Liver (tissue), 9 donors: ENCODE data around the gene RPL29. TPM values are rescaled to one million over a fixed set of nuclear protein-coding genes. Genes with fewer than 3 reads are reported as not detected.

Experiments
- DNase-seq: peaks from one replicate; pipeline ENCODE4 v3.0.0-alpha.2; 2017; ENCODE audit warnings: low spot score
- H3K27ac ChIP-seq, 2 donors: one replicate each; pipeline ENCODE4 v1.7.0; 2013; ENCODE audit warnings: inconsistent platforms in 2 of 2, low read length in 2 of 2, control low read depth in 1 of 2, low read depth in 1 of 2, mild to moderate bottlenecking in 1 of 2
- H3K27me3 ChIP-seq, 4 donors: one replicate each; pipeline versions ENCODE4 v1.6.1 to v1.7.0; 2013; ENCODE audit warnings: low read length in 3 of 4, inconsistent platforms in 1 of 4, mild to moderate bottlenecking in 1 of 4, moderate library complexity in 1 of 4; ENCODE audit not compliant: control insufficient read depth in 4 of 4, insufficient read depth in 4 of 4
- H3K36me3 ChIP-seq, 4 donors: one replicate each; pipeline versions ENCODE4 v1.6.1 to v1.7.0; 2013; ENCODE audit warnings: low read length in 3 of 4, mild to moderate bottlenecking in 3 of 4, low read depth in 1 of 4, moderate library complexity in 1 of 4; ENCODE audit not compliant: control insufficient read depth in 4 of 4, insufficient read depth in 3 of 4
- H3K4me1 ChIP-seq, 4 donors: one replicate each; pipeline versions ENCODE4 v1.6.1 to v1.7.0; 2013; ENCODE audit warnings: low read length in 3 of 4, mild to moderate bottlenecking in 3 of 4, moderate library complexity in 1 of 4; ENCODE audit not compliant: control insufficient read depth in 4 of 4, insufficient read depth in 4 of 4
- H3K4me3 ChIP-seq, 3 donors: one replicate each; pipeline versions ENCODE4 v1.6.1 to v1.7.0; 2013; ENCODE audit warnings: low read length in 3 of 3, control low read depth in 1 of 3, low read depth in 1 of 3, mild to moderate bottlenecking in 1 of 3
- H3K9ac ChIP-seq, 2 donors: one replicate each; pipeline ENCODE4 v1.7.0; 2013; ENCODE audit warnings: low read length in 2 of 2, mild to moderate bottlenecking in 2 of 2, moderate library complexity in 2 of 2, control low read depth in 1 of 2, low read depth in 1 of 2
- H3K9me3 ChIP-seq, 4 donors: one replicate each; pipeline versions ENCODE4 v1.6.1 to v1.7.0; 2013; ENCODE audit warnings: low read length in 3 of 4; ENCODE audit not compliant: control insufficient read depth in 4 of 4
- EGR1 ChIP-seq, 2 donors: IDR thresholded peaks; 2 replicates each; pipeline ENCODE4 v1.6.1; 2016 to 2018; ENCODE audit warnings: antibody characterized with exemption in 2 of 2, low read depth in 2 of 2
- GABPA ChIP-seq, 2 donors: IDR thresholded peaks in 1 of 2; conservative IDR thresholded peaks in 1 of 2; 2 replicates each; pipeline ENCODE4 v1.6.1; 2016; ENCODE audit warnings: antibody characterized with exemption in 2 of 2, mild to moderate bottlenecking in 1 of 2, moderate library complexity in 1 of 2
- HNF4A ChIP-seq, 2 donors: conservative IDR thresholded peaks; 2 replicates each; pipeline ENCODE4 v1.6.1; 2016; ENCODE audit warnings: antibody characterized with exemption in 2 of 2, mild to moderate bottlenecking in 2 of 2
- RAD21 ChIP-seq, 2 donors: IDR thresholded peaks; 2 replicates each; pipeline ENCODE4 v1.6.1; 2016; ENCODE audit warnings: antibody characterized with exemption in 2 of 2, mild to moderate bottlenecking in 2 of 2
- SP1 ChIP-seq: IDR thresholded peaks from 2 replicates; pipeline ENCODE4 v1.6.1; 2018; ENCODE audit warnings: antibody characterized with exemption, mild to moderate bottlenecking
- YY1 ChIP-seq: IDR thresholded peaks from 2 replicates; pipeline ENCODE4 v1.6.1; 2016; ENCODE audit warnings: antibody characterized with exemption, mild to moderate bottlenecking
- WGBS: extraction: QIAGEN DNeasy Blood & Tissue Kit; methylation state at CpG from one replicate; pipeline ENCODE4 v1.1.7; 2013; 5-methylcytosine and 5-hydroxymethylcytosine counted together
- polyA plus RNA-seq, 2 donors: library from polyadenylated mRNA; stranded (reverse) in 1 of 2; unstranded in 1 of 2; fragments of 200-250 nt in 1 of 2; fragments of >200 nt in 1 of 2; fragmentation: Nextera tagmentation in 1 of 2; extraction: Ambion mirVana in 1 of 2; gene quantifications; one replicate each; pipeline versions ENCODE4 v1.2.1 to v1.2.3, GENCODE V29; 2013 to 2015
- total RNA-seq, 2 donors: library from RNA; depleted of rRNA; stranded (reverse); fragments of >200 nt; gene quantifications; one replicate each; pipeline ENCODE4 v1.2.3, GENCODE V29; 2014
- TF ChIP-seq, protein P1 (sequence below): IDR thresholded peaks from 2 replicates; pipeline ENCODE4 v1.6.1; 2016; ENCODE audit warnings: antibody characterized with exemption
- TF ChIP-seq, protein P2 (sequence below): fragments of 150-350 bp; IDR thresholded peaks from 2 replicates; pipeline ENCODE4 v1.5.1; 2017; ENCODE audit warnings: improper control_type of control experiment, low read depth, low read length; ENCODE audit not compliant: missing input control
- TF ChIP-seq, protein P3 (sequence below): IDR thresholded peaks from 2 replicates; pipeline ENCODE4 v1.6.1; 2016; ENCODE audit warnings: antibody characterized with exemption, mild to moderate bottlenecking
- TF ChIP-seq, protein P4 (sequence below): IDR thresholded peaks from 2 replicates; pipeline ENCODE4 v1.6.1; 2016; ENCODE audit warnings: antibody characterized with exemption
- TF ChIP-seq, protein P5 (sequence below): IDR thresholded peaks from 2 replicates; pipeline ENCODE4 v1.6.1; 2016; ENCODE audit warnings: antibody characterized with exemption
- donor health status: healthy.
- donor health status: healthy.
- donor health status: healthy.
- donor health status: healthy.
- donor health status: healthy.

Gene RPL29
- total and polyA plus RNA-seq, 4 donors, result 292 to 789 (median 388) TPM

DNA sequence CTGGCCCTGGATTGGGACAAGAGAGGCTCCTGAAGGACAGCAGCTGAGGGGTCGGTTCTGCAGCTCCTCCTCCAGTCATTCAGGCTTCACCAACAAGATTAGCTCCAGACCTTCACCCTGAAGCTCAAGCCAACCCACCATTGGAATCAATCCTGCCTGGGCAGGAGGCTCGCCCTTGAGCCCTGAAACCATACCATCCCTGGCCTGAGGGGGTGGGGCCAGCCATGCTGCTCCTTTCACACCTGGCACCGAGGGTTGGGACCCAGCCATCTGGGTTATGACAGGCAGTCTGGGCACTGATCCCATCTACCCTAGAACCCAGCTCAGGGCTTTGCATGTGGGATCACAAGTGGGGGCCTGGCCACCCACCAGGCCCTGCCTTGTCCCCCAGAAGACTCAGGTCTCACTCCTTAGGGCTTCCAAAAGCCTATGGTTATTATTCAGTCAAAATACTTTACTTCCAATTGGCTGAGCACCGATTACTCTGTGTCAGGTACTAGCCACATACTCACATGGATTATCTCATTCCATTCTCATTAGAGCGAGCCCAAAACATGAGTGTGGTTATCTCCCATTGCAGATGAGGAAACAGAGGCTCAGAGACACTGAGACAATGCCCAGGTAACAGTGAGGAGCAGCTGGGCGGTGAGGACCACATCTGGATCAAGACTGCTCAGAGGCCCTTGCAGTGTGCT lies 24.9 kb downstream of the RPL29 start:
- 46% methylated on average over 6 of the region's 6 CpGs for WGBS
- no peak for DNase-seq
- Histone ChIP-seq H3K27ac (peak overlapping the region in 1 of 2 donors; percentile 29), H3K9me3 (no peaks in the 10 kb centered on the region), H3K27me3 (no peaks in the 10 kb centered on the region), H3K36me3 (no peaks in the 10 kb centered on the region), H3K4me3 (no peak overlapping the region), H3K9ac (no peak overlapping the region), H3K4me1 (peaks cover 16 to 64% (median 57%) of the 10 kb centered on the region in 4 donors)
- TF ChIP-seq GABPA (IDR thresholded peaks at IDR 0.05 in 1 of 2, conservative IDR thresholded peaks at IDR 0.05 in 1 of 2) (no peak), HNF4A (conservative IDR thresholded peaks at IDR 0.05) (peak in 1 of 2 donors; percentile 29)
- TF ChIP-seq, protein P1, sequence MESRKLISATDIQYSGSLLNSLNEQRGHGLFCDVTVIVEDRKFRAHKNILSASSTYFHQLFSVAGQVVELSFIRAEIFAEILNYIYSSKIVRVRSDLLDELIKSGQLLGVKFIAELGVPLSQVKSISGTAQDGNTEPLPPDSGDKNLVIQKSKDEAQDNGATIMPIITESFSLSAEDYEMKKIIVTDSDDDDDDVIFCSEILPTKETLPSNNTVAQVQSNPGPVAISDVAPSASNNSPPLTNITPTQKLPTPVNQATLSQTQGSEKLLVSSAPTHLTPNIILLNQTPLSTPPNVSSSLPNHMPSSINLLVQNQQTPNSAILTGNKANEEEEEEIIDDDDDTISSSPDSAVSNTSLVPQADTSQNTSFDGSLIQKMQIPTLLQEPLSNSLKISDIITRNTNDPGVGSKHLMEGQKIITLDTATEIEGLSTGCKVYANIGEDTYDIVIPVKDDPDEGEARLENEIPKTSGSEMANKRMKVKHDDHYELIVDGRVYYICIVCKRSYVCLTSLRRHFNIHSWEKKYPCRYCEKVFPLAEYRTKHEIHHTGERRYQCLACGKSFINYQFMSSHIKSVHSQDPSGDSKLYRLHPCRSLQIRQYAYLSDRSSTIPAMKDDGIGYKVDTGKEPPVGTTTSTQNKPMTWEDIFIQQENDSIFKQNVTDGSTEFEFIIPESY, result no peak
- TF ChIP-seq, protein P2, sequence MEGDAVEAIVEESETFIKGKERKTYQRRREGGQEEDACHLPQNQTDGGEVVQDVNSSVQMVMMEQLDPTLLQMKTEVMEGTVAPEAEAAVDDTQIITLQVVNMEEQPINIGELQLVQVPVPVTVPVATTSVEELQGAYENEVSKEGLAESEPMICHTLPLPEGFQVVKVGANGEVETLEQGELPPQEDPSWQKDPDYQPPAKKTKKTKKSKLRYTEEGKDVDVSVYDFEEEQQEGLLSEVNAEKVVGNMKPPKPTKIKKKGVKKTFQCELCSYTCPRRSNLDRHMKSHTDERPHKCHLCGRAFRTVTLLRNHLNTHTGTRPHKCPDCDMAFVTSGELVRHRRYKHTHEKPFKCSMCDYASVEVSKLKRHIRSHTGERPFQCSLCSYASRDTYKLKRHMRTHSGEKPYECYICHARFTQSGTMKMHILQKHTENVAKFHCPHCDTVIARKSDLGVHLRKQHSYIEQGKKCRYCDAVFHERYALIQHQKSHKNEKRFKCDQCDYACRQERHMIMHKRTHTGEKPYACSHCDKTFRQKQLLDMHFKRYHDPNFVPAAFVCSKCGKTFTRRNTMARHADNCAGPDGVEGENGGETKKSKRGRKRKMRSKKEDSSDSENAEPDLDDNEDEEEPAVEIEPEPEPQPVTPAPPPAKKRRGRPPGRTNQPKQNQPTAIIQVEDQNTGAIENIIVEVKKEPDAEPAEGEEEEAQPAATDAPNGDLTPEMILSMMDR, result peak; percentile 5

DNA sequence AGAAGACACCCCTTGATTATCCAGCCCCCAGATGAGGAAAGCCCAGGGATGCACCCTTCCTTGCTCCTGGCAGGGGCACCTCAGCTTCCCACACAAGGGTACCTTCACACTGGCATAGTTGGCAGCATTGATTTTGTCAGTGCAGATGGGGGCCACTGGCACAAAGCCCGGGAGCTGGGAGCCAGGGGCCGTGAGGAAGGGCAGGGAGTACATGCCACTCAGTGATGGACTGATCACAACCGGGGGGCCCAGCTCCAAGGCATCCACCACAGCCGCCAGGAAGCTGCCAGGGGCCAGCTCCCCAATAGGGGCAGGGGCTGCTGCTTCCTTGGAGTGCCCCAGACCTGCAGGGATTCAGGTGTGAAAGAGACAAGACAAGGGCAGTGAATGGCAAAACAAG lies 25.9 kb downstream of the RPL29 start:
- H3K36me3 ChIP-seq, result no peaks in the 10 kb centered on the region
- peaks cover 14 to 57% (median 51%) of the 10 kb centered on the region in 4 donors for H3K4me1 ChIP-seq
- H3K9me3 ChIP-seq, result no peaks in the 10 kb centered on the region
- no peak overlapping the region for H3K27ac ChIP-seq
- DNase-seq, result no peak
- H3K27me3 ChIP-seq, result no peaks in the 10 kb centered on the region
- H3K9ac ChIP-seq, result no peak overlapping the region
- no peak overlapping the region for H3K4me3 ChIP-seq
- WGBS, result 75% methylated on average over 4 of the region's 4 CpGs
- TF ChIP-seq HNF4A (conservative IDR thresholded peaks at IDR 0.05), result no peak
- no peak for TF ChIP-seq SP1
- no peak for TF ChIP-seq YY1

DNA sequence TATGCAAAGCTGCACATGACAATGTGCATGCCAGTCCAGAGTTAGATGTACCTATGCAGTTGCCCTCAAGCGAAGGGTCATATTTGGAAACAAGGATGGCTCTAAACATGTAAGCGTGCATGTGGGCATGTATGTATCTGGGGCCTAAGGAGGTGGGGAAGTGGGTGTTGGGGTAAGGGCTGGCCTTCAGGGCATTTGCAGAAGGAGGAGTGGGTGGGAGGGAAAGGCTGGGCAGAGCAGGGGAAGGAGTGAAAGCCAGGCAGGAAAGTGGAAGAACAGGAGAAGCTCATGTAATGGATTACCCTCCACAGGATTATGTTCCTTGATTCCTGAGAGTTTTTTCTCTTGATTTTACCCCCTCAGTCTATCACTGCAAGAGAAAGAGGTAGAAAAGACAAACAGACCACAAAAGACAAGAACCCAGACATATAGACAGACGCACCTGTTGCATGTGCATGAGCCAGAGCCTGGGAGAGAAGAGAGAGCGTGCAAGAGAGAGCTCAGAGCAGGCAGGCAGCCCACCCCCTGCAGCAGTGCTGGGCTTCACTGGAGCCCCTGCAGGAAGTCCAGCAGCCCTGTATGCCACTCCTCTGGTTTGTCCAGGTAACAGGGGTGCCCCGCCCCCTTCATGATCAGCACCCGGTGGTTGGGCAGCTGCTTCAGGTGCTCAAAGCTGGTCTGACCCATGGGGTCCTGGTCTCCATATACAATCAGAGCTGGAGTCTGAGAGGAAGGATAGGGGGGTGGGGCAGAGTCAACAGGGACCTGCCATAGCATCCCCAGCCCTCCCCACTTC lies 26.6 kb downstream of the RPL29 start:
- TF ChIP-seq, protein P3, sequence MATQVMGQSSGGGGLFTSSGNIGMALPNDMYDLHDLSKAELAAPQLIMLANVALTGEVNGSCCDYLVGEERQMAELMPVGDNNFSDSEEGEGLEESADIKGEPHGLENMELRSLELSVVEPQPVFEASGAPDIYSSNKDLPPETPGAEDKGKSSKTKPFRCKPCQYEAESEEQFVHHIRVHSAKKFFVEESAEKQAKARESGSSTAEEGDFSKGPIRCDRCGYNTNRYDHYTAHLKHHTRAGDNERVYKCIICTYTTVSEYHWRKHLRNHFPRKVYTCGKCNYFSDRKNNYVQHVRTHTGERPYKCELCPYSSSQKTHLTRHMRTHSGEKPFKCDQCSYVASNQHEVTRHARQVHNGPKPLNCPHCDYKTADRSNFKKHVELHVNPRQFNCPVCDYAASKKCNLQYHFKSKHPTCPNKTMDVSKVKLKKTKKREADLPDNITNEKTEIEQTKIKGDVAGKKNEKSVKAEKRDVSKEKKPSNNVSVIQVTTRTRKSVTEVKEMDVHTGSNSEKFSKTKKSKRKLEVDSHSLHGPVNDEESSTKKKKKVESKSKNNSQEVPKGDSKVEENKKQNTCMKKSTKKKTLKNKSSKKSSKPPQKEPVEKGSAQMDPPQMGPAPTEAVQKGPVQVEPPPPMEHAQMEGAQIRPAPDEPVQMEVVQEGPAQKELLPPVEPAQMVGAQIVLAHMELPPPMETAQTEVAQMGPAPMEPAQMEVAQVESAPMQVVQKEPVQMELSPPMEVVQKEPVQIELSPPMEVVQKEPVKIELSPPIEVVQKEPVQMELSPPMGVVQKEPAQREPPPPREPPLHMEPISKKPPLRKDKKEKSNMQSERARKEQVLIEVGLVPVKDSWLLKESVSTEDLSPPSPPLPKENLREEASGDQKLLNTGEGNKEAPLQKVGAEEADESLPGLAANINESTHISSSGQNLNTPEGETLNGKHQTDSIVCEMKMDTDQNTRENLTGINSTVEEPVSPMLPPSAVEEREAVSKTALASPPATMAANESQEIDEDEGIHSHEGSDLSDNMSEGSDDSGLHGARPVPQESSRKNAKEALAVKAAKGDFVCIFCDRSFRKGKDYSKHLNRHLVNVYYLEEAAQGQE, result no peak
- TF ChIP-seq, protein P1, result no peak
- TF ChIP-seq EGR1 (IDR thresholded peaks at IDR 0.05; ENCODE audit: low read depth in 2 of 2) (no peak), HNF4A (conservative IDR thresholded peaks at IDR 0.05) (no peak), RAD21 (IDR thresholded peaks at IDR 0.05) (no peak)
- TF ChIP-seq, protein P4, sequence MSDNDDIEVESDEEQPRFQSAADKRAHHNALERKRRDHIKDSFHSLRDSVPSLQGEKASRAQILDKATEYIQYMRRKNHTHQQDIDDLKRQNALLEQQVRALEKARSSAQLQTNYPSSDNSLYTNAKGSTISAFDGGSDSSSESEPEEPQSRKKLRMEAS, result no peak
- TF ChIP-seq, protein P5, sequence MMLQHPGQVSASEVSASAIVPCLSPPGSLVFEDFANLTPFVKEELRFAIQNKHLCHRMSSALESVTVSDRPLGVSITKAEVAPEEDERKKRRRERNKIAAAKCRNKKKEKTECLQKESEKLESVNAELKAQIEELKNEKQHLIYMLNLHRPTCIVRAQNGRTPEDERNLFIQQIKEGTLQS, result no peak
- Histone ChIP-seq H3K4me3 (no peak overlapping the region), H3K27me3 (no peaks in the 10 kb centered on the region), H3K27ac (no peak overlapping the region), H3K9ac (no peak overlapping the region), H3K36me3 (no peaks in the 10 kb centered on the region), H3K4me1 (peaks cover 8 to 50% (median 44%) of the 10 kb centered on the region in 4 donors), H3K9me3 (no peaks in the 10 kb centered on the region)
- 84% methylated on average over 6 of the region's 6 CpGs for WGBS
- DNase-seq, result no peak
